DND-41 (cell line): Measurements from ENCODE around the gene LDLRAD2.

Experiments used
- CTCF ChIP-seq: IDR thresholded peaks from 2 replicates; pipeline ENCODE4 v1.5.1; 2012; ENCODE audit warnings: borderline replicate concordance, low read length, moderate library complexity, mild to moderate bottlenecking; ENCODE audit not compliant: poor library complexity, severe bottlenecking; ENCODE audit errors: extremely low read depth
- EZH2 ChIP-seq: IDR thresholded peaks from 3 replicates; pipeline ENCODE4 v1.6.1; 2012; ENCODE audit warnings: borderline replicate concordance, low read depth, mild to moderate bottlenecking, moderate library complexity, low read length, inconsistent platforms; ENCODE audit not compliant: severe bottlenecking

GRCh38 chr1:21766210-21766609 lies 45.9 kb upstream of the LDLRAD2 start:
- TF ChIP-seq CTCF (no peak), EZH2 (no peak)
